HG02870 (cell line): ENCODE measurements around the gene GRM1.

Source experiments
- ATAC-seq: cut with Tn5 transposase; IDR thresholded peaks from one replicate; pipeline ENCODE4 v1.9.1; 2021; ENCODE audit warnings: mild to moderate bottlenecking, moderate library complexity; ENCODE audit not compliant: unreplicated experiment

Gene GRM1

DNA sequence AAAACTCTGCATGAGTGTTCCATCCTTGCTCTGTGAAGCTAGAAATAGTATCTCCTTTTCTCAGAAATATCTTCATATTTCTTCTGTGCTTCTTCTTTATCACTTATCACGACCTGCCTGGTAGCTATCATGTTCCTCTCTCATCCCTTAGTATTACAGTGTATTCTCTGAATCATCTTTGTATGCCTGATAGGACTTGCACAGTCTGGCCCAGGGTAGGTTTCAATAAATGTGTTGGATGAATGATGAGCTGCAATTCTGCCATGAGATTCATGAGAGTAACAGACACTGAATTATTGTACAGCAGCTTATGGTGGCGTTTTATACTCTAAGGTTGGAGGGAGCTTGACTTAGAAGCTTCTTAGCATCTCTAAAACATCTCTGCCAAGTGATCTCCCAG lies 66.6 kb downstream of the GRM1 start:
- ATAC-seq, result no peak

DNA sequence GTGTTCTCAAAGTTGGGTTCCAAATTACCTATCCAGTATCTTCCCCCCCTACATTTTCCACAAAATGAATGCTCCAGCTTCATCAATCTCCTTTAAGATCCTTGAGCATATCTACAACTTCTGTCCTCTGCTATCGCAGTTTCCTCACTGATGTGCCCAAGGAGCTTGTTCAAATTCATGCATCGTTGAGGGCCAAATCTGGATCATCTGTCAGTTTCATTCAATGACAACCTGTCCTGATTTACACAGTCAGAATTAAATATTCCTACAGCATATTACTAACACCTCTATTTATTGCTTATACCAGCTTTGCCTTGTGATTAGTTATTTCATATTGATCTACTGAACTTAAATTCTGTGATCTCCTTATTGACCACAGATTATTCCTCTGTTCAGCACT lies 68.7 kb downstream of the GRM1 start:
- ATAC-seq, result no peak

DNA sequence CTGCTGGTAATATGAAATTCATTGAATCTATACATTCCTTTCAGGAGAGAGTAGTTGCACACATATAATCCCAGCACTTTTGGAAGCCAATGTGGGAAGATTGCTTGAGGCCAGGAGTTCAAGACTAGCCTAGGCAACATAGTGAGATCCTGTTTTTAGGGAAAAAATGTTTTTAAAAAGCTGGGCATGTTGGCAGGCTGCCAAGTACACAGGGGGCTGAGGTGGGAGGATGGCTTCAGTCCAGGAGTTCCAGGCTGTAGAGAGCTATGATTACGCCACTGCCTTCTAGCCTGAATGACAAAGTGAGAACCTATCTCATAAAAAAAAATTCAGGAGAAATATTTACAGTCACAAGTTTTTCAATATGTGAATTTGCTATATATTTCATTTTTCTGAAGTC lies 71.9 kb downstream of the GRM1 start:
- no peak for ATAC-seq

DNA sequence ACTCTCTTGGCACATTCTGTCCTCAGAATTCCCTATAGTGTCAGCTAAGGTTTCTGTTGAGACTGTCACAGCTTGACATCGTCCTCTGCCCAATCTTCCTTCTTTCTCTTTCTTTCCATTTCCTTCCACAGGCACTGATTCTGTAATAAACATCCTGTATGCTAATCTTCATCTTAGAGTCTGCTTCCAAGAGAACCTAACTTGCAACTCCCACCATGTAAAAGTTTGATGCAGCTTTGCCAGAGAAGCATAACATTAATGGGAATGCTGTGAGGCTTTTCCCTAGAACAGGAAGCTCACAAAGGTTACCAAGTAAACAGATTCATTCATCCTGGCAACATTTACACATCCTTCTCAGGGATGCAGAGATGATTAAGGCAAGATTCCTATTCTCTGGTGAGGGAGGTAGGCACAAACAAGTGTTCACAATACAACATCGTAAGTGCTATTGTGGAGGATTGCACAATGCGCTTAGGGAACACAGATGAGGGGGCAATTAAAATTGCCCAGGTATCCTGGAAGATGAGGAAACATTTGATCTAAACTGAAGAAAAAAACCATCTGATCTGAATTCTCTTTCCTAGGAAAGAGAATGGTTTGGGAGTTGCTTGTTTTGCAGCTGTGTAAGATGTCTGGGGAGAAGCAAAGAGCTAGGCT lies 74.7 kb downstream of the GRM1 start:
- no peak for ATAC-seq

DNA sequence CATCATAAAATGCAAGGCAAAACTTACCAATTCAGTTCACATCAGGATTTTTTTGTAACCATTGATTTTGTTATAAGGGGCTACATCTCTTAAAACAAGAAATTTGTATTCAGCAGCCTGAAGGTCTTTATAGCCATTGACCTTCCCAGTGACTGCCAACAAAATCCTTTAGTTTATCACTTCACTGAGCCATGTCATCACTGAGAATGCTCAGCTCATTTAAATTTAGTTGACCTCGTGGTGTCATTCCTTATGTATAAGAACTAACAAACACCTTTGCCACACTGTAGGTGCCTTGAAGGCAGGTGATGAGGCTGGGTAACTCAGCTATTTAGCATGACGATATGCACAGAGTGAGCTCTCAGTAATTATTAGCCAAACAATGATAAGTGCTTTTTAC lies 77.7 kb downstream of the GRM1 start:
- no peak for ATAC-seq

DNA sequence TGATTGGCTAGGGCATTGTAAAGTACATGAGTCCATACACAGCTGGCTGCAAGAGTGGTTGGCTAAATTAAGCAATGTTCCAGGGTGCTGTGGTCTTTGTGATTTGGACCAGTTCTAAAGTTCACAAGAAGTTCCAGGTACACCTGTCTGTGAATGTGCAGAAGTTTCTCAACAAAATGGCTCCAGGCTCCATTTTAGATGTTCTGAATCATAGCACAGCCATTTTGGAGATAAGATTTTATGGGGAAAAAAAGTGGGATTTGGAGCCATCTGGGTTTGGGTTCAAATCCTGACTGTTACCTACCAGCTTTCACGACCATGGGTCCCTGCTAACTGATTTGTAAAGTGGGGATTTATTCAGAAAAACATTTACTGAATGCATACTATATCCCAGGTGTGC lies 82.1 kb downstream of the GRM1 start:
- no peak for ATAC-seq

DNA sequence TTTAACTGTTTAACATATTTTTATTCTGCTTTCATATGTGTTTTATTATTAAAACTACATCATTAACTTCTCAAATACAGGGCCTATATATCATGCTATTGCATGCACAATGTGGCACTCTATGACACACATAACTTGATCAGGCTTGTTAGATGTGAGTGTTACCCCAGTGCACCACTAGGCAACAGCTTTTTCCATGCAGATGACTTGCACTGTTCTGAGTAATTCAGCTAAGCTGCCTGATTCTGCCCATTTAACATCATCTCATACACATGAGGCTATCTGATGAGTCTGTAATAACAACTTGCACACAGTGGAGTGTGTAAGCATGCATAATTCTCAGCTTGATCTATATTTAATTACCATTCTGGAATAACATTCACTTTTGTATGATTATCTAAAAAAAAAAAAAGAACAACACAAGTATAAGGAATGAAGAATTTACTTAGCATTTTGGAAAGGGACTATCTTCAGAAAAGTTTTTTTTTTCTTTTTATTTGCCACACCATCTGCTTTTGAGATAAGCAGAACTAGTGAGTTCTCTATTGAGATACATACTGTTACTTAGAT lies 83.1 kb downstream of the GRM1 start:
- no peak for ATAC-seq

DNA sequence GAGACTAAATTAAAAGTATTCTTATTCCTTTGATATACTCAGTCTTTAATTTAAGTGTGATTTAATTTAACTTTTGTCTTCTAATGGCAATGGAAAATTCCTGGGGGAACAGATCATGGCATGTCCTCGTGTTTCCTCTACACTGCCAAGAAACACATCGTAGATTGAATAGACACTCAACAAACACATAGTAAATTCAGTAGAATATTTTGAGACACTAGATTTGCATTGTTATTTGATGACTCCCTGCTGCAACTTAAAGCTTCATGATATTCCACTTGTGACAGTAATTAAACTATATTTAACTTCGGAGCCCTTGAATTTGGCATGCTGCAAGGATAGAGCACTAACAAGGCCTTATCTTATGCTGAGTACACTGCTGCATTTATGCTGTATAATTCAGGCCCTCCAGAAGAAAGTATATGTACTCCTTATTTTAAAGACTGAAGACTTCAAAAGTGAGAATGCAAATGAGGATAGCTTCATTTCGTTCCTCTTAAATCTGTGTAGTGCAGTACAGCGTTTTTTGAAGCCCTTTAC lies 84.3 kb downstream of the GRM1 start:
- no peak for ATAC-seq

DNA sequence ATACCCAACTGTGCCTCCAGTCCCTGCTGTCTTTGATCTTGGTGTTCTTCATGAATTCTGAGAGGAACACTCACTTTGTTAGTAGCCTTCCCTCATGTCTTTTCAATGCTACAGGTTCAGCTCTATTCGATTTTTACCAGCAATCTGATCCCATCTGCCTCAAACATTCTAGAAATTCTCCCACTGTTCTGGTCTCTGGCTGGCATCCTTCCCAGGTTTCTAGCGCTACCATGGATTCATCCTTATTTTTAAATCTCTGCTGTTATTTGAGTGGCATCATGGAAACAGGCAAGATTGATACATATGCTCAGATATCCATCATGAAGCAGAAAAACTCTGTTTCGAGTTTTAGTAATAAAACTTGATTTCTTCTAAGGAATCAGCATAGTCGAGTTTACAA lies 94.8 kb downstream of the GRM1 start:
- ATAC-seq, result no peak

DNA sequence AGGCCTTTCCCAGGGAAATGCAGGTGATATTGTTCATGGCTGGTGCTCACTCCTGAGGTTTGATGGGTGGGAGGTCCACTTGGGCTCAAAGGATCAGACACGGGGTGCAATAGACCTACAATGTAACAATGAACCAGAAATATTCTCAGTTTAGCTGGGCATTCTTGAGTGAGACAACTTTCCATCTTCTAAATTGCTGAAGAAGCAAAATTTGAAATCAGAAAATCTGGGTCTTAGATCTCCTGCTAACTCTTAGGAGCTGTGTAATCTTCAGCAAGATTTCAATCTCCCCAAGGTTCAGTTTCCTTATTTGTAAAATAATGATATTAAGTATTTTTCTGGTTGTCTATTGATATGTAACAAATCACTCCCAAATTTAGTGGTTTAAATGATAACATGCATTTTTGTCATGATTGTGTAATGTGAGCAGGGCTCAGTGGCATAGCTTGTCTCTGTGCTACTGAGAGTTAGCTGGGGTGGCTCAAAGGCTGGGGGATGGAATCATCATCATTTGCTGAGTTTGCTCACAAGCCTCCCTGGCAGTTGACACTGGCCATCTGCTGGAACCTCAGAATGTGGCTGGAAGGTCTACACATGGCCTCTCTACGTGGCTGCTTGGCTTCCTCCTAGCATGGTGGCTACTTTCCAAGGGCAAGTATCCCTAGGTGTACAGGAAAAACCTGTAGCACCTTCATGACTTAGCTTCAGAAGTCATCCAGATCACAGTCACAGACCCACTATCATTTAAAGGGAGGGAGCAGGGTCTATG lies 98.8 kb downstream of the GRM1 start:
- ATAC-seq, result no peak

DNA sequence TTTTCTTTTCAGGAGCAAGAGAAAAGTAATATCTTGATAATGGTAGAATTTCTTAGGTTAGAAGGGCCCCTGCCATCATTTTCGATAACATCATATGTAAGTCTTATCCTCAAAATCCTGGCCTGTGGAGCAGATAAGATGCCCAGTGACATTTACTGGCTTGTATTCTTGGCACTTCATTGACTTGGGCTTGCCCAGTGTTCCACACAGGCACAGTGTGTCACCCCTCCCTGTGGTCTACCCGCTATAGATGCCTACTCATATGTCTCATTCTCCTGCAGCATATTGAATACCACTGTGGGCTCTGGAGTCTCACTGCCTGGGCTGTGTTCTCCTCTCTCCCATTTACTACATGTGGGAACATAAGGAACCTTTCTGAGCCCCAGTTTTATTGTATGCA lies 105.0 kb downstream of the GRM1 start:
- ATAC-seq, result no peak

DNA sequence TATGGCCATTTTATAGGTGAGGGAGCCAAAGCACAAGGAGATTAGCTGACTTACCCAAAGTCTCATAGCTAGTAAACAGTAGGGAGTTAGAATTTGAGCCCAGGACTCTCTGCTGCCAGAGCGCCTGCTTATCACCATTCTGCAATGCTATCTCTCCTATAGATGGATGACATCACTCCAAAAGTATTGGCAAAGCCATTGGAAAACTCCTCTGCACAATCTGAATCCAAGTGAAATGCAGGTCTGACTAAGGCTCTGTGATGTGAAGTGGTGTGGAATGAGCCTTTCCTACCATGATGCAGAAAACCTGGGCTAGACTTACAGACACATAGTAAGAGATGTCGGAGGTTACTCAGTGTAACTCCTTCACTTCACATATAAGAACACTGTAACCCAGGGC lies 106.3 kb downstream of the GRM1 start:
- no peak for ATAC-seq

DNA sequence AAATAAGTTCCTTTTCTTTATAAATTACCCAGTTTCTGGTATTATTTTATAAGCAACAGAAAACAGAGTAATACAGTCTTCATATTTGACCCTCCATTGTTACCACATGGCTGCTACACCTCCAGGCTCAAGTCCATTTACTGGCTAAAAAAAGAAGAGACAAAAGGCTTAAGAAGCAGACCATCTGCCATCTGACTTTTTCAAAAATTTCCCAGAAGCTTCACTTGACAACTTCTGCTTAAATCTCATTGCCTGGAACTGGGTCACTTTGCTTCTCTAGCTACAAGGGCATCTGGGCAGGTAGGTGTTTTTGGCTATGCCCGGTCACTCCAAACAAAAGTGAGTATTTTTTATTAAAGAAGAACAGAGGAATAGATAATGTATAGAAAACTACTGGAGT lies 118.0 kb downstream of the GRM1 start:
- ATAC-seq, result no peak

DNA sequence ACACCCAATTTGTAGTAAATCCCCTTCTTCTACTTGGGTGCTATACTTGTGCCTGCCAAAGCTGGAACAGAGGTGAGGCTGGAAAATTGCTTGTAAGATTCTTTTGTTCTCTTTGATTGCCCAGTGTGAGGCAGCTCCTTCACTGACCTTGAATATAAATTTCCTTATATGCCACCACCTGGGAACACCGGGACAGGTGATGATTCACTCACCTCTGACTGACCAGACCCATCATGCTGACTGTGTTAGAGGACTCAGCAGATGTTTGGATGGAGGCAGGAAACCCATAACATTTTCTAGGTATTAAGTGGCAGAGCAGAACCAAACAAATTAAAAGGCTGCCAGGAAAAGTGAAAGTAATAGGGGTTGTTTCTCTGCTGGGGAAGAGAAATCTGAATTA lies 120.9 kb downstream of the GRM1 start:
- no peak for ATAC-seq

DNA sequence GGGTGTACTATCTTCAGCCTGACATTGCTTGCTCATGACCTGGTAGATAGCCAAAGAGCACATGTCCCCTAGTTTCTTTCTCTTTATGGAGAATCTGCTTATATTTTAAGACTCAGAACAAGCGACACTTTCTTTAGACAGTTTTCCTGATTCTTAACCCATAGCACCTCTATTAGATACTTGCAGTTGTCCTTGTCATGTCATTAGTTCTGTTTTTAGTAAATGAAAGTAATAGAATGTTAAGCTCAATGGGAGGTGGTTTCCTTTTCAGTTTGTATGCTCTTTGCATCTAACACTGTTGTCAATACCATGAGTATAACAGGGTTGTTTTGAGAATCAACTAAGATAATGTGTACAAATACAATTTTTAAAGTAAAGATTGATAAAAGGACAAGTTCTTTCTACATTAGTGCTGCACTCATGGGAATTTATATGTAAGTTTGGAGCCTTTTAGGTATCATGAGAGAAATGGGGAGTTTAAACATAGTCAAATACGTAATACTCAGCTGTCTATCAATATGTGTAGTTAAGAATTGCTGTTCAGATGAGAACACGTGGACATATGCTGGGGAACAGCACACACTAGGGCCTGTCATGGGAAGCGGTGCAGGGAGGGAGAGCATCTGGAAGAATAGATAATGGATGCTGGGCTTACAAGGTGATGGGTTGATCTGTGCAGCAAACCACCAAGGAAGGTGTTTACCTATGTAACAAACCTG lies 124.3 kb downstream of the GRM1 start:
- peak; percentile 100 for ATAC-seq

DNA sequence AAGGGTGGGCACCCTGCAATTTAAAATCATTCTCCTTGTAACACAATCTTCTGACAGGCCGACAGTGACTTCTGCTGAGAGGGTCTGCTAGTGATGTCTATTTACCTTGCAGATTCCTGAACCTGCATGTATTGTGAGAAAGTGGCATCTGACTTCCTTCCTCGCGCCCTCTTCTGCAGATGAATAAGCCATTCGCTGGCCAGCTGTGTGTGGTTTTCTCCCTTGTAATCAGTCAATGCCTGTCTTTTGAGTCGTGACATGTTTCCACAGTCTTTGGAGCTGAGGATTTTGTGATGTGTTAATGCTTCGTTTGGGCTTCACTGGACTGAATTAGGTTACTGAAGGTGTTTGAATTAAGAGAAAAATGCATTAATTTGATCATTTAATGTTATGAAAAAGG lies 125.3 kb downstream of the GRM1 start:
- ATAC-seq, result no peak

DNA sequence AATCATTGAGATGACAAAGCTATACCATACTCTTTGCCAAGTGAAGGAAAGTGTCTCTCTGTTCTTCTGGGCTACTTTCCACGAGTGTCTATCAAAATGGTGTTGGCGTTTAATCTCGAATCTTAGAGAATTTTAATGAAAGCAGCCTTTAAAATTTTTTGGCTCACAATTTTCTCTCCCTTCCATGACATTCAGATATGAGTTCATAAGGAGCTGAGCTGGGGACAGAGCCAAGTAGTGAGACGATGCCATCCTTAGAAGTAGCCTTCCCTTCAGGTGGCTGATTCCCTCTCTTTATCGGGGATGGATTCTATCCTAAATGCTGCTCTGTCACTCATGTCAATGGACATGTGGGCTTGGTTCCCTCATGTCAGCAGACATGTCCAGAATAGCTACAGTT lies 132.8 kb downstream of the GRM1 start:
- ATAC-seq, result no peak

DNA sequence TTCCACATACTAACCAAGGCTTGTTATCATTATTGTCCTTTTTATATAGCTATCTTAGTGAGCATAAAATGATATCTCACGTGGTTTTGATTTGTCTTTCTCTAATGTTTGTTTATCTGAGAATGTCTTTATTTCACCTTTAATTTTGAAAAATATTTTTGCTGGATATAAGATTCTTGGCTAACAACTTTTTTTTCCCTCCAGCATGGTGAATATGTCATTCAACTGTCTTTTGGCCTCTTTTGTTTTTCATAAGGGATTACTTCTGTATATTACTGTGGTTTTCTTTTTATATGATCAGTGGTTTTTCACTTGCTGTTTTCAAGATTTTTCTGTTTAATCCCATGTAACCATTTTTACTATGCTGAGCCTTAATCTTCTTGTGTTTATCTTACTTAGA lies 141.0 kb downstream of the GRM1 start:
- no peak for ATAC-seq

DNA sequence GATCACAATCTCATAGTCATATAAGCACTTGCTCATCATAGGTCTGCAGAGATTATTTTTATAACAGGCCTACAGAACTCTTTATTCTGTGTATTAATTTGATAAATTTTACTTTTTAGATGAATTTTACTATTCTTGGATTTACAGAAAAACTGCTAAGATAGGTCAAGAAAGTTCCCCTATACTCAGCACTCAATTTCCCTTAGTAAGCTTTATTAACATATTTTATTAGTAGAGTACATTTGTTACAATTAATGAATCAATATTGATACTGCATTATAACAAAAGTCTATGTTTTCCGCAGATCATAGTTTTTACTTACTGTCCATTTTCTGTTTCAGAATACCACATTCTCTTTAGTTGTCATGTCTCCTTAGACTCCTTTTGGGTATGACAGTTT lies 148.9 kb downstream of the GRM1 start:
- ATAC-seq, result no peak

DNA sequence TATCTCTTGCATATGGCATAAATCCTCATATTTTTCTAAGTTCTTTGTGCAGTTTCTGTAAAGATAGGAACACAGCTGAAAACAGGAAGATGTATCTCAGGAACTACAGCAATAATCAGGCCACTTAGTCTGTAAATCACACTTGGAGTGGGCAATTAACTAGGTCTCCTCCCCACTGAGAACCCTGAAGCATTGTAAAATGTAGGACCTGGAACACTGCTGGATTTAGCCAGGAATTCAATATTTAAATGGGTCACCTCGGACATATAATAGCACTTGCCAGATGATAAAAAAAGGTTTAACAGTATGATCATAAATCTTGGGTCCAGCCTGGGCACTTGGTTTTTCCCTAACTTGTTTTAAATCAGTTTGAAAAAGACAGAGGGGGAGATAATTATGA lies 155.0 kb downstream of the GRM1 start:
- ATAC-seq, result no peak

DNA sequence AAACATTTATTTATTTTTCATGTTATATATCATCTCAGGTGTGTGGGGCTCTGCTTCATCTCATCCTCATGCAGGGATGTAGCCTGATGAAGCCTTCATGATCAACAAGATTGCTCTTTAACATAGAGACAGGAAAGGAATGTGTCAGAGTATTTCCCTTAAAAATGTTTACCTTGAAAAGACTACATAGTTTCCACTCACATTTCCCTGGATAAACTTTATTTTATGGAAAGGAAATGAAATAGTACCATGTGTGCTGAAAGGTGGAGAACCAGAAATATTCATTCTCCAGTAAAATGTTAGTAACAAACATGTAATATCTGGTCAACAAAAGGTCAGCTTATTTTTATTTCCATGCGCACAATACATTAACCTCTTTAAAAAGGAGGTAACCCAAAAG lies 155.8 kb downstream of the GRM1 start:
- ATAC-seq, result no peak

DNA sequence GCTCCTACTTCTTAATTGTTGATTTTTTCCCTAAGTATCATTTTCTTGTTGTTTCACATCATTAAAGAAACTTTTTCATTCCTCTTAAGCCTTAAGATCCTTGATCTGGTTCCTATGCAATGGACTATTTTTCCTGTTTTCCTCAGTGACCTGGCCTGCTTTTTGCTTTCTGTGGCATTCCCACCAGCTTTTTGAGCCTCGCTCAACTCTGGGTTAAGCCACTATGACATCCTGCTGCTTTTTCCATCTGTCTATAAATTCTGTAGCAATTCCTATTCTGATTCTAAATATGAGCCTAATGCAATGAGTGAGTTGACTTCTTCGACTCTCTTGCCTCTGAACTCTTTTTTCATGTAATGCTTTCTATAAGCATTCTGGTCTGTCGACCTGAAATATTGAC lies 160.3 kb downstream of the GRM1 start:
- ATAC-seq, result no peak
